KOPT-K1 (cell line): Measurements from ENCODE around the gene CAMK2D.
A peak's percentile ranks its signal among the peaks of the same experiment; 100 is the strongest.
"Not testable (repeated sequence)": the region's sequence is repeated elsewhere in the genome, so short reads cannot be mapped to it uniquely, and the experiment has no call there.

Source experiments
- H3K27ac ChIP-seq: fragments of 200-600 bp; sonication (generic); 2 replicates; pipeline ENCODE4 v1.5.1; 2016; ENCODE audit warnings: antibody characterized with exemption, mild to moderate bottlenecking, low read depth, low read length; ENCODE audit not compliant: poor library complexity, severe bottlenecking
- H3K36me3 ChIP-seq: fragments of 200-600 bp; sonication (generic); 2 replicates; pipeline ENCODE4 v1.5.1; 2017; ENCODE audit warnings: antibody characterized with exemption, mild to moderate bottlenecking, low read length, moderate library complexity; ENCODE audit not compliant: insufficient read depth
- H3K9me3 ChIP-seq: fragments of 200-600 bp; sonication (generic); 2 replicates; pipeline ENCODE4 v1.5.1; 2017; ENCODE audit warnings: antibody characterized with exemption, low read length, mild to moderate bottlenecking; ENCODE audit not compliant: insufficient read depth, poor library complexity, severe bottlenecking

CAMK2D gene

GRCh38 chr4:113773014-113773413 lies 11.5 kb upstream of the CAMK2D start:
- no peaks in the 10 kb centered on the region for H3K36me3 ChIP-seq
- no peak overlapping the region for H3K27ac ChIP-seq
- peaks cover 7% of the 10 kb centered on the region for H3K9me3 ChIP-seq

DNA sequence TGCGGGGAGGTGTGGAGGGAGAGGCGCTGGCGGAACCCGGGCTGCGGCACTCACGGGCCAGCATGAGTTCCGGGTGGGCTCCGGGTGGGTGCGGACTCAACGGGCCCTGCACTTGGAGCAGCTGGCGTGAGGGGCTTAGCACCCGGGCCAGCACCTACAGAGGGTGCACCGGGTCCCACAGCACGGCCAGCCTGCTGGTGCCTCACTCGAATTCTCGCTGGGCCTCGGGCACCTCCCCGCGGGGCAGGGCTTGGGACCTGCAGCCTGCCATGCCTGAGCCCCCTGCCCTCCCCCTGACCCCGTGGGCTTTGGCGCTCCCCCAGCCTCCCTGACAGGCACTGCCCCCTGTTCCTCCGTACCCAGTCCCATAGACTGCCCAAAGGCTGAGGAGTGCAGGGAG lies 10.8 kb upstream of the CAMK2D start:
- Histone ChIP-seq H3K27ac (no peak overlapping the region), H3K36me3 (no peaks in the 10 kb centered on the region), H3K9me3 (peaks cover 7% of the 10 kb centered on the region)

DNA sequence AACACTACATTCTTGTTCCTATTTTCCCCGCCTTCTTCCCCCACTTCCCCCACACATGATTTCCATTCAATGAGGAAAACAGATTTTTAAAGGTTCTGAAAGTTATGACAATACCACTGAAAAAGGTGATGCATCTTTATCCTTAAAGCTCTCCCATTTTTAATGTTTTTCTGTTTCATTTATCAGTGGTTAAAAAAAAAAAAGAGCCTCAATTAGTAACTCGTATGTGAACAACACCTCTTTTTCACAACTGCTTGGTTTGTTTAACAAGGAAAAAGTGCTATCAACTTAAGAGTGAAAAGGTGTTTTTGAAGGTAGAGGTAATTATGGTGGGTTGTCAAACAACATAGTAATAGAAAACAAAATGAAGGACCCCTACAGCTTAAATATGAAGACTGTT lies 8.2 kb upstream of the CAMK2D start:
- Histone ChIP-seq H3K27ac (no peak overlapping the region), H3K9me3 (peaks cover 7% of the 10 kb centered on the region), H3K36me3 (no peaks in the 10 kb centered on the region)

- no peak overlapping the region for H3K27ac ChIP-seq
- no peaks in the 10 kb centered on the region for H3K36me3 ChIP-seq
- H3K9me3 ChIP-seq: peaks cover 7% of the 10 kb centered on the region
Observed at GRCh38 chr4:113768952-113769351, 7.4 kb upstream of the CAMK2D start.

- Histone ChIP-seq H3K9me3 (no peaks in the 10 kb centered on the region), H3K36me3 (no peaks in the 10 kb centered on the region), H3K27ac (no peak overlapping the region)
Observed at GRCh38 chr4:113766882-113767281, 5.3 kb upstream of the CAMK2D start.

DNA sequence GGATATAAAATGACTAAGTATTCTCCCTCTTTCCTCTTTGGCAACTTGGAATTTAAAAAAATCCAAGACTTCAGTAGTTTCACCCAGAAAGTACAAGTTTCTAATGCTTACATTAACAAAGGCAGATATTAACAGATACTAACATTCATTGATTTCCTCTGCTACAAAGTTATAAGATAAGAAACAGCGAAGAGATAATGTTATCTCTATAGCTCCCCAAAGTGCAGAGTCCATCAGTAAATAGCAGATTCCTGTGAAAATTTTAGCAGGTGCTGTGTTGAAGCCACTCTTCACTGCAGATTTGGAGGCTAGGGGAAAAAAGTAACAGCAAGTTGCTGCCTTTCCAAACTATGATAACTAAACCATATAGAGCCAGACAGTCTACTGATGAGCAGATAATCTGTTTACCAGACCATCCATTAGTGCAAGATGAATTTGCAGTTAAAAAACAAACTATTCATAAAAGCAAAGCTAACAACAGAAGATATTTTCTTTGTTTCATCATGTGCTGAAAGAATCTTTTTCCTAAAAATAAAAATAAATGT lies 3.3 kb upstream of the CAMK2D start:
- H3K36me3 ChIP-seq: no peaks in the 10 kb centered on the region
- H3K27ac ChIP-seq: no peak overlapping the region
- H3K9me3 ChIP-seq: no peaks in the 10 kb centered on the region

DNA sequence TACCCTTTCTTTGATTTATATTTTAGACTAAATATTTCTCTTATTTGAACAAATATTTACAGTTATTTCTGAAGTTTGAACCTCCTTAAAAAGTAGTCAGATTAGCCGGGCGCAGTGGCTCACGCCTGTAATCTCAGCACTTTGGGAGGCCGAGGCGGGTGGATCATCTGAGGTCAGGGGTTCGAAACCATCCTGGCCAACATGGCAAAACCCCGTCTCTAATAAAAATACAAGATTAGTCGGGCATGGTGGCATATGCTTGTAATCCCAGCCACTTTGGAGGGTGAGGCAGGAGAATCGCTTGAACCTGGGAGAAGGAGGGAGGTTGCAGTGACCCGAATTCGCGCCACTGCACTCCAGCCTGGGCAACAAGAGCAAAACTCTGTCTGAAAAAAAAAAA lies 2.4 kb upstream of the CAMK2D start:
- not testable (repeated sequence) for H3K9me3 ChIP-seq, H3K27ac ChIP-seq

GRCh38 chr4:113763029-113763285 lies 1.4 kb upstream of the CAMK2D start:
- H3K9me3 ChIP-seq: no peaks in the 10 kb centered on the region
- peak overlapping the region; percentile 98 for H3K27ac ChIP-seq
- H3K36me3 ChIP-seq: peaks cover 9% of the 10 kb centered on the region; the same call in 1 of the 2 replicates

More for the DNA sequence above, 2.4 kb upstream of the CAMK2D start:
- H3K36me3 ChIP-seq: not testable (repeated sequence)

- peaks cover 14% of the 10 kb centered on the region for H3K36me3 ChIP-seq
- H3K9me3 ChIP-seq: no peaks in the 10 kb centered on the region
- H3K27ac ChIP-seq: peak overlapping the region; percentile 98
Observed at GRCh38 chr4:113762186-113763028, 869 bp upstream of the CAMK2D start.

DNA sequence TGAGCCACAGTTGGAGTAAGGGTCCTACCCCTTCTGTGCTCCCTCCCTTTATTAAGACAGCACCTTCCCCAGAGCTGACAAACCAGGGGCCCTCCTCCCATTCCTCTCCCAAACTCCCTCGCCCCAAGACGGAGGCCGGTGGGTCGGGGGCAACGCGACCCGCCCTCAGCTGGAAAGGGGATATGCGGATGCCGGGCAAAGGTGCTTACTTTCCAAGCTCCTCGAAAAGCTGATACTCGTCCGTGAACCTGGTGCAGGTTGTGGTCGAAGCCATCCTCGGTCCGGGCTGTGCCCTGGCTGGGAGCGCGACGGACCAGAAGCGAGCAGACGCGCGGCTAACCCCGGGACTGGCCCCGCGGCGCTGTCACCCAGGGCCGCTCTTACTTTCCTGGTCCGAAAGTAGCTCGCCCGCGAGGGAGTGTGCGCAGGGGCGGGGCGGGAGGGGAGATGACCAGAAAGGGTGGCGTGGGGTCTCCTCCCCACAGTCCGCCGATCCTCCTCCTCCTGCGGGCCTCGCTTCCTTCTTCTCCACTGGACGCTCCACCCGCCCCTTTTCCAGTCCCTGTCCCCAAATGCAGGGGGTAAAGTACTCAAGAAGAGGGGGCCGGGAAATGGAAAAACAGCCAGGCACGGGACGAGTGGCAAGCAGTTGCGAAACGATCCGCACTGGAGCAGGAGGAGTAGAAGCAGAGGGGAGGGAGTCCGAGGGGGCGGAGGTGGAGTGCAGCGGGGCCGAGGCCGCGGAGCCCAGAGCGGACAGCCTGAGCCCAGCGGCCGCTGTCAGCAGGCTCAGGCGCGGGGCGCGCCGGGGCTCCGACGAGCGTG lies 531 bp downstream of the CAMK2D start:
- Histone ChIP-seq H3K9me3 (no peaks in the 10 kb centered on the region), H3K27ac (peak overlapping the region; percentile 98), H3K36me3 (peaks cover 17% of the 10 kb centered on the region)

GRCh38 chr4:113760094-113760794 lies 1.3 kb downstream of the CAMK2D start:
- peaks cover 17% of the 10 kb centered on the region for H3K36me3 ChIP-seq
- H3K9me3 ChIP-seq: no peaks in the 10 kb centered on the region
- H3K27ac ChIP-seq: peak overlapping the region; percentile 98

DNA sequence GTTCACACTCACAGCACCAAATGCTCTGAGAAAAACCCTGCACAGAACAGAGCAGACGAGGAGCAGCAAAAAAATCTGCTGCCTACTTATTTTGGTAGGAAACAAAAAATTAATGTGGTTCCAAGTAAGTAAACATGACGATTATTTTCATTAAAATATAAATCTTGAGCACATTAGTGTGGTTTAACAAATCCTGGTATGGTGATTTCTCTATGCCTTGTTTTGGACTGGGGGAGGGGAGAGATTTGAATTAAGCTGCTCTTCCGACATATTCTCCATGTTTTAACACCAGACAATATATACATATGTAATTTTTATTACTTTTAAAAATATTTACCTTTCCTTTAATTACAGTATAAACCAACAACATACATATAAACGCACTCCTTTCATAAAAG lies 1.8 kb downstream of the CAMK2D start:
- Histone ChIP-seq H3K27ac (peak overlapping the region; percentile 98), H3K36me3 (peaks cover 20% of the 10 kb centered on the region), H3K9me3 (no peaks in the 10 kb centered on the region)

- Histone ChIP-seq H3K27ac (no peak overlapping the region), H3K9me3 (no peaks in the 10 kb centered on the region), H3K36me3 (peaks cover 20% of the 10 kb centered on the region)
Observed at GRCh38 chr4:113758372-113758771, 3.2 kb downstream of the CAMK2D start.

DNA sequence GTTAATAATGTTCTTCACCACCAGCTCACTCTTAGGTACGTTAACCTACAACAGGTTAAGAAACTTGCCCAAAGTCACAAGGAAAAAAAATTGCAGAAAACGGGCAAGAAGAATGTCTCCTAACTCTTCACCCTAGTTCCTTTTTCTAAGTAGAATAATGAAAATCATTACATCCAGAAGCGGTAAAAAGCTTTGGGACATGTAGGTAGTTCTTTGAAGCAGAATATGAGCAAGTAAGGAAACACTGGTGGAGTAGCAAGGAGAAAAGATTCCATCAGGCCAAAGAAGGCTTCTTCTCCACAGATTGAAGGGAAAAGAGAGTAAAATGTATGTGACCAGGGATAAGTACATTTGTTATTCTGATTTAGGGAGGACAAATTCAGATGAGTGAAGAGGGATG lies 4.1 kb downstream of the CAMK2D start:
- Histone ChIP-seq H3K27ac (no peak overlapping the region), H3K9me3 (no peaks in the 10 kb centered on the region), H3K36me3 (peaks cover 20% of the 10 kb centered on the region)

GRCh38 chr4:113756005-113756410 lies 5.5 kb downstream of the CAMK2D start:
- no peaks in the 10 kb centered on the region for H3K9me3 ChIP-seq
- peaks cover 20% of the 10 kb centered on the region for H3K36me3 ChIP-seq
- H3K27ac ChIP-seq: no peak overlapping the region
